ENCODE data around the gene KIF2C.
A peak's percentile ranks its signal among the peaks of the same experiment; 100 is the strongest.

- TF ChIP-seq POLR2A (IDR thresholded peaks at IDR 0.05): peak in 1 of 2 donors; percentile 61
- no peak for TF ChIP-seq CTCF (IDR thresholded peaks at IDR 0.05)
Measured at GRCh38 chr1:44739307-44740178, at the start of gene KIF2C.
